ENCODE data around the gene TMEM117. TPM values are rescaled to one million over a fixed set of nuclear protein-coding genes. Genes with fewer than 3 reads are reported as not detected.

Gene TMEM117
- total RNA-seq, 6 experiments from 2014 or later: 5.5 to 8.8 (median 7.0) TPM

- H3K4me3 Mint-ChIP-seq: no peak overlapping the region
- TF ChIP-seq, protein P1, sequence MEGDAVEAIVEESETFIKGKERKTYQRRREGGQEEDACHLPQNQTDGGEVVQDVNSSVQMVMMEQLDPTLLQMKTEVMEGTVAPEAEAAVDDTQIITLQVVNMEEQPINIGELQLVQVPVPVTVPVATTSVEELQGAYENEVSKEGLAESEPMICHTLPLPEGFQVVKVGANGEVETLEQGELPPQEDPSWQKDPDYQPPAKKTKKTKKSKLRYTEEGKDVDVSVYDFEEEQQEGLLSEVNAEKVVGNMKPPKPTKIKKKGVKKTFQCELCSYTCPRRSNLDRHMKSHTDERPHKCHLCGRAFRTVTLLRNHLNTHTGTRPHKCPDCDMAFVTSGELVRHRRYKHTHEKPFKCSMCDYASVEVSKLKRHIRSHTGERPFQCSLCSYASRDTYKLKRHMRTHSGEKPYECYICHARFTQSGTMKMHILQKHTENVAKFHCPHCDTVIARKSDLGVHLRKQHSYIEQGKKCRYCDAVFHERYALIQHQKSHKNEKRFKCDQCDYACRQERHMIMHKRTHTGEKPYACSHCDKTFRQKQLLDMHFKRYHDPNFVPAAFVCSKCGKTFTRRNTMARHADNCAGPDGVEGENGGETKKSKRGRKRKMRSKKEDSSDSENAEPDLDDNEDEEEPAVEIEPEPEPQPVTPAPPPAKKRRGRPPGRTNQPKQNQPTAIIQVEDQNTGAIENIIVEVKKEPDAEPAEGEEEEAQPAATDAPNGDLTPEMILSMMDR (IDR thresholded peaks at IDR 0.05): no peak
- no peaks in the 10 kb centered on the region for H3K36me3 Mint-ChIP-seq (ENCODE audit: low read depth)
- H3K27me3 Mint-ChIP-seq (ENCODE audit: insufficient read depth): no peaks in the 10 kb centered on the region
- no peak for DNase-seq
- H3K4me1 Mint-ChIP-seq (ENCODE audit: low read depth): no peaks in the 10 kb centered on the region
- no peak overlapping the region for H3K27ac Mint-ChIP-seq
- no peaks in the 10 kb centered on the region for H3K9me3 Mint-ChIP-seq
These were observed 417.5 kb downstream of the TMEM117 start for GRCh38 chr12:44253338-44253856.

- no peaks in the 10 kb centered on the region for H3K4me1 Mint-ChIP-seq (ENCODE audit: low read depth)
- no peaks in the 10 kb centered on the region for H3K9me3 Mint-ChIP-seq
- H3K4me3 Mint-ChIP-seq: no peak overlapping the region
- H3K27ac Mint-ChIP-seq: no peak overlapping the region
- no peaks in the 10 kb centered on the region for H3K27me3 Mint-ChIP-seq (ENCODE audit: insufficient read depth)
- TF ChIP-seq, protein P1 (IDR thresholded peaks at IDR 0.05): no peak
- H3K36me3 Mint-ChIP-seq (ENCODE audit: low read depth): no peaks in the 10 kb centered on the region
- DNase-seq: no peak
These were observed 422.4 kb downstream of the TMEM117 start for GRCh38 chr12:44258246-44258645.

- H3K36me3 Mint-ChIP-seq (ENCODE audit: low read depth): no peaks in the 10 kb centered on the region
- H3K4me3 Mint-ChIP-seq: no peak overlapping the region
- H3K4me1 Mint-ChIP-seq (ENCODE audit: low read depth): no peaks in the 10 kb centered on the region
- H3K9me3 Mint-ChIP-seq: no peaks in the 10 kb centered on the region
- no peak overlapping the region for H3K27ac Mint-ChIP-seq
- H3K27me3 Mint-ChIP-seq (ENCODE audit: insufficient read depth): no peaks in the 10 kb centered on the region
- no peak for DNase-seq
- TF ChIP-seq, protein P1 (IDR thresholded peaks at IDR 0.05): no peak
These were observed 424.0 kb downstream of the TMEM117 start for GRCh38 chr12:44259890-44260289.

DNA sequence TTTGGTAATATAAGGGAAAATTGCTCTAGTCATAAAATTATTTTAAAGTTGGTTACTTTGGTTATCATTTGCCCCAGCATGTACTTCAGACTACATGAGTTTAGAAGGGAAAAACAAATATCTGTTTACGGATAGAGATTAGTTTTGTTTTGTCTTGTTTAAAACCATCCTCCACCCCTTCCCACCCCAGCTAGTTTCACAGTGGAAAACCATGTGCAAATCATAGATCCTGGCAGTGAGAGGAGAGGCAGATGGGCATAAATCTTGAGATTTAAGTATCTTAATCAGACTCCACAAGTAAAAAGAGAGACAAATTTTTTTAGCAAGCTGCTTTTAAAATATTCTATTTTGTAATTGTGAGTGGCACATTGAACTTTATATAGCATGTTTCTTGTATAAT is 424.7 kb downstream of the TMEM117 start:
- H3K9me3 Mint-ChIP-seq: no peaks in the 10 kb centered on the region
- H3K27me3 Mint-ChIP-seq (ENCODE audit: insufficient read depth): no peaks in the 10 kb centered on the region
- H3K36me3 Mint-ChIP-seq (ENCODE audit: low read depth): no peaks in the 10 kb centered on the region
- H3K4me1 Mint-ChIP-seq (ENCODE audit: low read depth): no peaks in the 10 kb centered on the region
- no peak overlapping the region for H3K27ac Mint-ChIP-seq
- no peak overlapping the region for H3K4me3 Mint-ChIP-seq
- no peak for DNase-seq
- TF ChIP-seq, protein P1 (IDR thresholded peaks at IDR 0.05): no peak

GRCh38 chr12:44285321-44285960 is 449.6 kb downstream of the TMEM117 start:
- Mint-ChIP-seq H3K4me1 (ENCODE audit: low read depth) (peaks cover 16% of the 10 kb centered on the region), H3K27me3 (ENCODE audit: insufficient read depth) (no peaks in the 10 kb centered on the region), H3K4me3 (no peak overlapping the region), H3K27ac (no peak overlapping the region), H3K36me3 (ENCODE audit: low read depth) (no peaks in the 10 kb centered on the region), H3K9me3 (peaks cover 7% of the 10 kb centered on the region; the same call in 1 of the 2 replicates)
- DNase-seq: no peak
- TF ChIP-seq, protein P1 (IDR thresholded peaks at IDR 0.05): no peak

Measured in HFFc6 (cell line).